Jurkat, Clone E6-1 (cell line): ENCODE measurements around the gene CAMK2D.

Source experiments
- DNase-seq: peaks from one replicate; pipeline ENCODE4 v3.0.0-alpha.2; 2011; ENCODE audit warnings: low read depth, low spot score
- H3K4me3 ChIP-seq: 2 replicates; pipeline ENCODE4 v1.5.1; 2011; ENCODE audit warnings: mild to moderate bottlenecking, low read length, control low read depth, moderate library complexity

The CAMK2D gene

GRCh38 chr4:113593400-113594230 is 167.9 kb downstream of the CAMK2D start:
- DNase-seq = no peak
- H3K4me3 ChIP-seq = no peak overlapping the region

DNA sequence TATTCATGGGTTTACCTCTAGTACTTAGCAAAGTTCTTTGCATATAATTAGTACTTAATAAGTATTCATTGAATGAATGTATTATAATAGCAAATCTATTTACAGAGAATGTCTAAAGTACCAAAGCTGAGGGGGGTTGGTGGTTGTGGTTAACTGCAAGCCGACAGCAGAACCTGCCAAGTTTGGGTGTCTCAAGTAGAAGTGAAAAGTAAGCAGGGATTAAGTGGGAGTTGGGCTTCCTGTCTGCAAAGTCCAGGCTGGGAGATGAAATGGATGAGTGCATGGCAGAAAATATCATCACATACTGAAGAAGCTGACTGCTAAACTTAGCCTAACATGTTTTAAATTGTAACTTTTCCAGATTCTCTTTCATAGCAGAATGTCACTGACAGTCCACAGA is 169.6 kb downstream of the CAMK2D start:
- peak; percentile 8 for DNase-seq
- H3K4me3 ChIP-seq = no peak overlapping the region

DNA sequence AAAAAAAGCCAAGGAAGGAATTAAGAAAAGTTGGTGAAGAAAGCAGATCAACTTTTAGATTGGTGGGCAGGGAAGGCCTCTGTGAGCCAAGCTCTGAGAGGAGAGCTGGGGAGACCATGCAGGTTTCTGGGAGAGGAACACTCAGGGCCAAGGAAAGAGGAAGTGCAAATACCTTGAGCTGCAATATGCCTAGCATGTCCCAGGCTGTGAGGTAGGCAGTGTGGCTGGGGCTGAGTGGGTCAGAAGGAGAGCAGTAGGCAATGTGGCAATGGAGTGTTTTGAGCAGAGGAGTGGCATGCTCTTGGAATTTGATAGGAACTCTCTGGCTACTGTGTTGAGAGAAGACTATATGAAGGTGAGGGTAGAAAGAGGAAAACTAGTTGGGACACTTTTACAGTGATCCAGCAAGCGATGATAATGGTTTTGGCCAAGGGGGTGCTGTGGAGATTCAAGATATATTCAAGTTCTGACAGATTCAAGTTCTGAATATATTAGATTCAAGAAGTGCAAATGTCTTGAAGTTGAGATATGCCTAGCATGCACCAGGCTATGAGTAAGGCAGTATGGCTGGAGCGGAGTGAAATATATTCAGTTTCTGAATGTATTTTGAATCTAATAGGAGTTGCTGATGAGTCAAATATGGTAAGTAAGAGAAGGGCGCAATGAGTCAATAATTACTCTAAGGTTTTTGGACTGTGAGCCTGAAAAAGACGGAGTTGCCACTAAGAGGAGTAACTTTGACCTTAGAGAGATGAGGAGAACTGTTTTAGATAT is 172.5 kb downstream of the CAMK2D start:
- H3K4me3 ChIP-seq = no peak overlapping the region
- no peak for DNase-seq

DNA sequence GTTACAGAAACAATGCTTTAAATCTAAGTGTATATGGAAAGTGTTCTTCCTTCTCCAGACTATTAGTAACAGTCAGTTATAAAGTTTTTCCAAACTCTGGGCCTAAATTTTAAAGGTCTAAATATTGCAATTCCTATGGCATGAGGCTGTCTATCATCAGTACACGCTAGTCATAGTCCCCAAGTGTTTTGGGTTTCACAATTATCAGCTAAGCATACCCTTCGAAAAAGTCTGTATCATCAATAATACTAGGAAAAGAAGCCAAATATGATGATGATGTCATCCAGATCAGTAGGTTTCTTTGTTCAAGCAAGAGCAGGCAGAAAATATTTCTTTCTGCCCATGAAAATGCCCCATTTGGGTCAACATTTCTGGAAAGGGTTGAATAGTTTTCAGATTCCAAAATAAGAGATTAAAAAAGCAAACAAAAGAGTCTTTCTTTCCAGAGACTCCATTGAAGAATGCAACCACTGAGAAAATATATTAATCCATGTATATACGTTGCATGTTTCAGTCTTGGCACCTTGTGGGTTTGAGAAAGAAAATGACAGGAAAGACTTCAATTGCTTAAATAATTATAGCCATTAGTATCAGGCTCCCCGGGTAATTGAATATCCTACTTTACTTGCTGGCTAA is 173.8 kb downstream of the CAMK2D start:
- H3K4me3 ChIP-seq = no peak overlapping the region
- DNase-seq = no peak

DNA sequence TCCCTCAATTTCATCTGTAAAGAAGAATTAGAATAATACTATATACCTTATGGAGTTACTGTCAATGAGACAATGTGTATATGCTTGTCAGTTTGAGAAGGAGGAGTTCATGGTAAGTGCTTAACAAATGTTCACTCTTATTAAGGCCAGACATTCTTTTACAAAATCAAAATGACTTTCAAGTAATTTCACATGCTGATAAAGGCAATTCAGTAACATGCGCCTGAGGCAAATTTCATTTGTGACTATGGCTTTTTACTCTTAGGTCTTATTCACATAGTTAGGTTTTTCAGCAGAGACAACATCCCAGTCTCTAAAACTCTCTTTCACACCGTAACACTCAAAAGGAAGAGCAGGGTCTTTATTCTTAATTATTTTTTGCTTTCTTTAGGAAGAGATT is 174.4 kb downstream of the CAMK2D start:
- DNase-seq = no peak
- no peak overlapping the region for H3K4me3 ChIP-seq

- no peak overlapping the region for H3K4me3 ChIP-seq
- no peak for DNase-seq
Measured at GRCh38 chr4:113586072-113586471, 175.5 kb downstream of the CAMK2D start.

- no peak for DNase-seq
- H3K4me3 ChIP-seq = no peak overlapping the region
Measured at GRCh38 chr4:113584407-113585150, 177.0 kb downstream of the CAMK2D start.

- DNase-seq = no peak
Measured at GRCh38 chr4:113582737-113583136, 178.8 kb downstream of the CAMK2D start.

DNA sequence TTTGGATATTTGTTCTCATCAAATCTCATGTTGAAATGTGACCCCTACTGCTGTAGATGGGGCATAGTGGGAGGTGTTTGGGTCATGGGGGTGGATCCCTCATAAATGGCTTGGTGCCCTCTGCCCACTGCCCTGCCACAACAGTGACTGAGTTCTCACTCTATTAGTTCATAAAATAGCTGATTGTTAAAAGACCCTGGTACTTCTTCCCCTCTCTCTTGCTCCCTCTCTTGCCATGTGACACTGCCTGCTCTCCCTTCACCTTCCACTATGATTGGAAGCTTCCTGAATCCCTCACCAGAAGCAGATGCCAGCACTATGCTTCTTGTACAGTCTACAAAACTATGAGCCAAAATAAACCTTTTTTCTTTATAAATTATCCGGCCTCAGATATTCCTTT is 182.2 kb downstream of the CAMK2D start:
- H3K4me3 ChIP-seq = no peak overlapping the region
- DNase-seq = no peak

More at GRCh38 chr4:113582737-113583136, 178.8 kb downstream of the CAMK2D start:
- no peak overlapping the region for H3K4me3 ChIP-seq

GRCh38 chr4:113576947-113577678 is 184.4 kb downstream of the CAMK2D start:
- no peak overlapping the region for H3K4me3 ChIP-seq
- DNase-seq = no peak

- DNase-seq = no peak
Measured at GRCh38 chr4:113575401-113575800, 186.1 kb downstream of the CAMK2D start.

DNA sequence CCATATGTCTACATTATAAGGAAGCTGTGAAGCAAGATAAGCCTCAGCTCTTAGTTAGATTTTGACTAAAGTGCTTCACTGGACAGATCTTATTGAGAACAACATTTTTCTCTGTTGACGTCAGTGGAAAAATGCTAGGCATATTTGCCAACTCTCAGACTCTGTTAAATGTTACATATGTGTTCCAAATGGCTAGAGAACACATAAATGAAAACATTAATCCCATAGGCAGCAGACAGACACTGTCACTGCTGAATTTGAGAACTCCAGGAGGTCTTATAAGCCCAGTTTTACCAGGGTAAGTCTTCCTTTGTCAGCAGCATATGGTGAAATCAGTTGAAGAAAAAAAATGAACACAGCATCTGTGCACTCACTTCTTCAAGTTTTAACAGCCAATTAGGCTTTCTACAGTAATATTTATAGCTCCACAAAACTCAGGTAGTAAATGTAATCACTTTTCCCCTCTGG is 186.9 kb downstream of the CAMK2D start:
- H3K4me3 ChIP-seq = no peak overlapping the region
- no peak for DNase-seq

More at GRCh38 chr4:113575401-113575800, 186.1 kb downstream of the CAMK2D start:
- H3K4me3 ChIP-seq = no peak overlapping the region

- H3K4me3 ChIP-seq = no peak overlapping the region
- DNase-seq = no peak
Measured at GRCh38 chr4:113572620-113573019, 188.9 kb downstream of the CAMK2D start.

DNA sequence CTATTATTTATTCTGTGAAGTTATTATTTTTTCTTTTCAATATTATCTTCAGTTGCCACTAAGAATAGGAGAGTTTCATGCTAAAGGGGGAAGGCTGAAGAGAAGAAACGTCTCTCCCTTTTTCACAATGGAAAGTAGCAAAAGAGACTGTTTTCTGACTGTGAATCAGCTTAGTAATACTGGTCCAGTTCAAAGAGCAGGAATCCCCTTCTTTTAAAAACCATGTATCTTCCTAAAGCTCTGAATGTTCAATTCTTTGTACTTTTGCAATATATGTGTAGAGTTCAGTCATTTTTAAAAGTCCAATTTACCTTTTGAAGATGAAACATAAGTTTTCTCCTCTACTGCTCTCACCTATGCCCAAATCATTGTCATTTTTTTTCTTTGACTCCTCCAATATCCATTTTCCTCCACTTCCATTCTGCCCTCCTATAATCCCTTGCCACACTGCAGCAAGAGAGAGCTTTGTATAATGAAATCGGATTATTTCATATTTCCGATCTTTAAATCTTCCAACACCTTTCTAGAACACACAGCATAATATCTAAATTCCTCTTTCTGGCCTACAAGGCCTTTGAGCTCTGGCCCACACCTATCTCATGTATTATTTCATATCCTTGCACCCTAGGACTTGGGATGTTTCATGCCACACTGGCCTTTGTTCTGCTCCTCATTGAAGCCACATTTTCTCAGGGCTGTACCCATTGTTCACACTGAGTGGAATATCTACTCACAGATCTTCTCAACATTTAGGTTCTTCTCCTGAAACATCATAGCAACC is 195.3 kb downstream of the CAMK2D start:
- DNase-seq = no peak
- H3K4me3 ChIP-seq = no peak overlapping the region

DNA sequence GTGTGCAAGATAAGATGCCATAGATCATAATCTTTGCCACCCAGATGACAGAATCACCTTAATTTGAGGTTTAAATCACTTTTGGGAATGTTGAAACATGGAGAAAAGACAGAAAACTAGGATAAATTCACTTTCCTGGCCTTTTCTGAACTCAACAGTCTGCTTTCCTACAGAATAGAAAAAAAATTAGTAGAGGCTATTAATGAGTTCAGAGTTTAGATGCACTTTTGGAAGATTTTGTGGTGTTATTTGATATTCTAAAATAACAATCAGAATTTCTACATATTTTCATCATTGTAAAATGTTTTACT is 195.9 kb downstream of the CAMK2D start:
- H3K4me3 ChIP-seq = no peak overlapping the region
- DNase-seq = no peak

- no peak overlapping the region for H3K4me3 ChIP-seq
- no peak for DNase-seq
Measured at GRCh38 chr4:113564493-113564892, 197.0 kb downstream of the CAMK2D start.

DNA sequence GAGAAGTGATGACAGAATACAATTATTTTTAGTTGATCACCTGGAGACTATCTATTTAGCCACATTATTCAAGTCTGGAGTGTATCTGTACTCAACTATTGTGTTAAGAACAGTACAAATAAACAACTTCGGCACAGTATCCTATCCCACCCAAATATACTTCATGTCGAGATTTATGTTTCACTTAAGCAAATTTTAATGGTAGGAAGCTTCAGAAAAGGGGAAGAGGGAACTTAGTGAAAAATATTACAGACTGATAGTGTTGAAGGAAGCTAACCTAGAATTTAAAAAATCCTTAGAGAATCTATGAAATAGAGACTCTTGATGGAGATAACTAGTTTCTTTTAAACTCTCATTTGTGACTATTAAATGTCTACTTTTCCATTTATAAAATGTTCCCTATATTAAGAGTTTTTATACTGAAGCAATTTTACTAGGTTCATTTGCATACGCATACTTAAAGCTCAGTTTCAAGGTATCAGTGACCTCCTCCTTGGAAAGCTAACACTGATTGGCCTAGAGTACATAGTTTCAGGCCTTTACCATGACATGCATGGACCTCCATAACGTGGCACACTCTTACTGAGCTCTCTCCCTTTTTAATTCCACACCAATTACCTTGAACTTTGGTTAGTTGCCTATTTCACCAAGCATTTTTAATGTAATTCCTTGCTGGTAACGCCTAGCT is 197.7 kb downstream of the CAMK2D start:
- no peak for DNase-seq

More for the DNA sequence above, 197.7 kb downstream of the CAMK2D start:
- no peak overlapping the region for H3K4me3 ChIP-seq
